Fibroblast of peridontal ligament (primary cell): ENCODE results near the gene GSG1L2.

Source experiments
- DNase-seq: peaks from one replicate; pipeline ENCODE4 v3.0.0-alpha.2; 2010; ENCODE audit errors: extremely low read depth

Gene GSG1L2

DNA sequence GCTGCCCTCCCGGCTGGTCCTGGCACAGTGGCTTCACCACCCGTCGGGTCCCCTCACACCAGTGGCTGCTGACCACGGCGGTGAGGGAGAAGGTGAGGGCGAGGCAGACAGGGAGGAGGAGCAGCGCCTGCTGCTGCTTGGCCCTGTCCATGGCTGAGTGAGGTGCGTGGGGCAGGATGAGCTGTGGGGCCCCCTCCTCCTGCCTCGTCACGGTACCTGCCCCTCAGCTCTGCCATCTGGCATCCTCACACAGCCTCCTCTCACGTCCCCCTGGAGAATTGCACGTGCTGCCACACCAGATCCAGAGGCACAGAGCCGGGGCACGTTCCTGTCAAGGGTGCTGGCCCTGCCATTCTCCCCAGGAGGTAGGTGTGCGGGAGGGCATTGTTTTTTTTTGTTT is at the start of gene GSG1L2:
Gene GSG1L2, minus strand, starts transcription at position 159 of the 400 bp plus-strand sequence. Its CDS starts 8 bp downstream, at position 151.
- no peak for DNase-seq

DNA sequence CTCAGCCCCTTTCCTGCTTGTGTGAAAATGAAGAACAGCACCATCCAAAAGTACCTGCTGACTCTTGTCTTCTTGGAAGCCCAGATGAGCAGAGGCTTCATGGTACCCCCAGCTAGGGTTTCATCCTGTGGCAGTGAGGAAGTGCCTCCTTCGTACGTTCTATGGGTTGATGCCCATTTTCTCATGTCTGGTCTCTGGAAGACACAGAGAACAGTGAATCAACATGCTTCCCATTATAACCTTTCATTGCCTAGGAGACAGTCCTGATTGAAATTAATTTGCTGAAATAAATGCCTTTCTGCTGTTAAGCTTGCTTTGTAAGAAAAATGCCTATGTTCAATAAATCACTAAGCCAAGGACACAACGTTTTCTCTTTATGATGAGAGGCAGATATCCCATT is 46.7 kb upstream of the GSG1L2 start:
- DNase-seq: no peak

DNA sequence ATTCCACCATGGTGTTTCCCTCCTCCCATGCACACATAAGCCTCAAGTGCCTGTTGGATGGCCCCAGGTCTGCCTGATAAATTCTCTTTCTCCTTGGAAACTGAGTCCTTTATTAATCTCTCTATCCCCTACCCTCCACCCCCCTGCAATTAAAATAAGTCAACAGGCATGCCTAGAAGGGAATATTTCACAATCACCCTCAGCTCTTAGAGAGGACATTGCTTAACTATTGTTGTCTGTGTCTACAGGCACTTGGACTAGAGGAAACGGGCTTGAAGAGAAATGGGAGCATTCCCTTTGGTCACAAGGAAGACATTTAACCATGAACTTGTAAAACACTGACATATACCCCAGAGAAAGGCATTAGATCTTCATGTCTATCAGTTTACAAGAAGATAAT is 43.7 kb upstream of the GSG1L2 start:
- DNase-seq: no peak

DNA sequence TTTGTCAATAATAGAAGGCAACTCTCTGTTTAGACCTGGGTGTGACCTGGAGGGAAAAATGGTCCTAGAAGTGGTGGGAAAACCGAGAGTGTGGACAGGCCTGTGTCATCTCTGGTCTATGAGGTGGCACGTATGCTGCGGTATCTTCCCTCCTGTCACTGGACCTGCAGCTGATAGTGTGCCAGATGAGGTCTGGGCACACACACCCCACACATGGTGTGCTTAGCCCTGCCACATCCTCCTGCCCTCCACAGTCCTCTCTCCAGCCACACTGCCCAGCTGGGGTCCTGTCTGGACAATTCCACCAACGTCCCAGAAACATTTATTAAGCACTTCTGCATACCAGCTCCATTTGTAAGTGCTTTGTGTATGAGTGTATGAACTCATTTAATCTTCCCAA is 41.1 kb upstream of the GSG1L2 start:
- DNase-seq: no peak

DNA sequence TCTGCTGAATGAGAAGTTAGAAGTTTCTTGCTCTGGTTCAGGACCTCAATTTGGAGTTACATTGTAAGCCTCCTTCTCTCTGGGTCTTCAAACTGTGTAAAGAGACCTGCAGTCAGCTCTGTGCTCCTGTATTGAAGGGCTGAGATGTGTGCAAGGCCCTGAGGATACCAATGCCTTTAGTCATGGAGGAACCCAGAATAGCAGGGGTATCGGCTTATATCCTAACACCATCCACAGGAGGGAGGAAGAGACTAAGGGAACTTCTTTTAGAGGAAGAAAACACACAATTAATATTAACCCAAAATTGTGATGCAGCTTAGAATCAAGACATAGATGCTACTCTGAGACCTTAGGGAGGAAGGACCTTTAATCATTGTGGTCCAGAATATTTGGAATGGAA is 40.3 kb upstream of the GSG1L2 start:
- DNase-seq: no peak

DNA sequence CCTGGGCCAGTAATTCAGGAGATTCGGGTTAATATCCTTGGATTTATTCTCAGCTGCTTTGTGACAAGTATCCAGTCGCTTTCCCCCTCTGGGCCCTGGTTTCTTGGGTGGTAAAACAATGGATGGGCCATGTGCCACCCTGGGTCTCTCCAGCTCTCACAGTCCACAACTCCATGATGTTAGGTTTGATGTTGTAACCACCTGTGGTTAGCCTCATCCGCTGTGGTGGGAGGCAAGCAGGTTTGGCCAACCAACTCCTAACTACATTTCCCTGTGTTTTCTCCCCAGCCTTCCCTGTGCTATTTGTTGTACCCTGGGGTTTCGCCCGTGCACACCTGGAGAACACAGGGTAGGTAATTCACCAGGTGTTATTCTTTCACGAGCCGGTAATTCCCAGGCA is 39.0 kb upstream of the GSG1L2 start:
- no peak for DNase-seq

DNA sequence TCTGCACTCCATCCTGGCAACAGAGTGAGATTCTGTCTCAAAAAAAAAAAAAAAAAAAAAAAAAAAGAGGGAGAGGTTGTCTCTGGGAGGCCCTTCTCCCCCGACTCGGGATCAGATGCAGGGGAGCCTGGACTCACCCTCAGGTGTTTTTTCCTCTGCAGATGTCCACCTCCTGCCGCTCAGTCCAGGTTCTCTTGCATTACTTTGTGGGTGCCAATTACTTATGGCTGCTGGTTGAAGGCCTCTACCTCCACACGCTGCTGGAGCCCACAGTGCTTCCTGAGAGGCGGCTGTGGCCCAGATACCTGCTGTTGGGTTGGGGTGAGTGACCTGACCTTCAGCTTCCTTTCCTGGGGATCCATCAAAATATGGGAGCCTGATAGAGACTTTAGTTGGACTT is 37.9 kb upstream of the GSG1L2 start:
- no peak for DNase-seq

DNA sequence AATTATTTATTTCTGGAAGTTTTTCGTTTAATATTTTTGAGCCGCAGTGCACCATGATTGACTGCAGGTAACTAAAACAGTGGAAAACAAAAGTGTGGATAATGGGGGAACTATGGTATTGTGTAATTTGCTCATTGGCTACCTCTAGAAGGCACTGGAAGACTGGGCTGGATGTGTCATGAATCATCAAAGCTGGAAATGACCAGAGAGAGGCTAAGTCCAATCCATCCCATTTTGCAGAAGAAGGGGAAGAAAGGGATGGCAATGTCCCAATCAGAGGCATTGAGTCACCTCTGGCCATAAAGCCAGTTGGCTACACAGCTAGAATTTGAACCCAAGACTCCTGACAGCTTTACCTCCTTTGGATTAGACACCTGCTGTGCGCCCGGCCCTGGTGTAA is 33.2 kb upstream of the GSG1L2 start:
- DNase-seq: no peak

DNA sequence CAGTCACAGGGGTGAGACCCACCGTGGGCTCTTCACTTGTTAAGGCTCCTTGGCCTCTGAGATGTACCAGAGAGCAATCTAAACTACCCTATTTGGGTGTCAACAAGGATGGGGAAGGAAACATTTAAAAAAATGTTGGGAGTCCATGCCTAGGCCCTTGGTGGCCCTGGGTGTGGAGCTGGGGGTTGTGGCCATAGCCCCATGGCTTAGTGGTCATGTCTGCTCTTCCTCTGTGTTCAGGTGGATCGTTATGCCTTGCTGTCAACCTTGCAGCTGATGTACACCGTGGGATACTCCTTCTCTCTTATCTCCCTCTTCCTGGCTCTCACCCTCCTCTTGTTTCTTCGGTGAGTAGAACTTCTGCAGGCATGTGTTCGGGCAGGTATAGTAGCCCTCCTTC is 32.4 kb upstream of the GSG1L2 start:
- DNase-seq: no peak

DNA sequence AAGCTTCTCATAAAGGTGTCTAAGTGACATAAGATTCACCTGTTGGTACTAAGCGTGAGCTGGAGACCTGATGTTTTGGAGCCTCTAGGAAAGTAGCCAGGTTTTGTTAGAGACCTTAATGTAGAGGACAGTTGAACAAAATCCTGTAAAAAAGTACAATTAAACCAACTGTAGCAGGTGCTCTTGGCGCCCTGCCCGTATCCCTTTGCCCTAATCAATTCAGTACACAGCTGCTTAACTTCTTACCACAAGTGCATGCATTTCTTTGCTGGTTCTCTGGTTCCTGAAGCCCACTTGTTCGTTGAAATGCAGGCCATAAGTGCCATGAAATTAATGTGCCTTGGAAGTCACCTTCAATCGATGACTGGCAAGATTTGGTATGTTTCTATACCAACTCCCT is 28.3 kb upstream of the GSG1L2 start:
- no peak for DNase-seq

DNA sequence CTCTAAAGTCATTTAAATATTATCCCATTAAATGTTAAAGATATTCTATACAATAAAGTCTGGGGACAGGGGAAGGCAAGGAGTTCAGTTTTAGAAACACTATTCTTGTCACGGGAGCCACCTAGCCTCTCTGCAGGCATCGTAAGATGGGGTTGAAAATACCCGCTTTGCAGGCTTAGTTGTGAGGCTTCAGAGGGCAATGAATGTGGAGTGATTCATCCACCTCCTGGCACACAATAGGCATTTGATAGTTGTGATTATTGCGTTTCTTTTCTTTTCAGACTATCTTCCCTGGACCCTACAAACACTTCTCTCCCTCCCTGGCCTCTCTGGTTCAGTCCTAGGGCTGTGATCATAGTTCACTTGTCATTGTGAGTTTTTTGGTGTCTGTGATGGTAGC is 23.4 kb upstream of the GSG1L2 start:
- DNase-seq: no peak

DNA sequence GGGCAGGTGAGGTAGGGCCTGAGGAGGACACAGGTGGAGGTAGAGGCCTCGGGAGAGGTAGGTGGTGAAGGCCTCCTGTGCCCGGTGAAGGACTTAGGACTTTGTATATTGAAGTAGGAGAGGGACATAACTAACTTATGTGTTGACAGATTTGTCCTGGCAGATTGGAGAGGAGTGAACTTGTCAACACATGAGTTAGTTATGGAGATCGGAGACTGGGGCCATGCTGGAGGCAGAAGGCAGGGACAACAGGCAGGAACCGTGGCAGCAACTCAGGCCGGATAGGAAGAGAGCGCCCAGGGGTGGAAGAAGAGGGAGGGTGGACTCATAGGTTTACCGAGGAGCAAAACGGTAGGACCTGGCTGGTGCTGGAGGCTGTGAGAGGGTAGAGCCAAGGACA is 22.3 kb upstream of the GSG1L2 start:
- DNase-seq: no peak

DNA sequence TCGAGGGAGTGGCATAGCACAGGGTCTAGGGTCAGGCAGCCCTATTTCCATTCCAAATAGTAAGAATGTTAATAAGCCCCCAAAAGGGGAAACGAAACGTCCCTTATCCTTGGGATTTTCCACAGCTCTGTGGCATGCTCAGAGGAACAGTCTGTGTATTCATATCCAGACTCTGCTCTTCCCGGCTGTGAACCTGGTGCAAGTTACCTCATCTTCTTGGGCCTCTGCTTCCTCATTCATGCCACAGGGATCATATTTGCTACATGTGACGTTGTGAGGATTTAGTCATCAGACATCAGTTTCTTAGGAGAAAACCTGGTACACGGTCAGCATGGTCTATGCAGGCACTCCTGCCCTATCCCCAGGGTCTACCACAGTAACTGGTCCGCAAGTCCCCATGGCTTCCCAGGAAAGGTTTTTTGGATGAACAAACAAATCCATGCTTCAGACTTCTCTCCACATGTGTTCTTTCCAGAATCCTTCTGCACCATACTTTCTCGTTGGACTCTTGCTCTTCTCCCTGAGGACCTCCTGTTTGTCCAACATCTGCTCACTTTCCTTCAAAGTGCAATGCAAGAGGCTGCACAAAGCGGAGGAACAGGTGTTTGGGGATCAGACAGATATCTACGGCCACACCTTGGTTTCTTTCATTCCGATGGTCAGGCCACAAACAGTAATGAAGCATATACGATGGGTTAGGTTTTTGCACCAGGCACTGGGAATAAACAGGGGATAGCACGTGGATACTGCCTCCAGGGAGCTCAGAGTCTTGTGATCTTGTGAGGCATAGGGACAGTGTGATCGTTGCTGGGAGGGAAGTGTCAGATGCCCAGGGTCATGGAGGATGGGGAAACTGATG is 21.5 kb upstream of the GSG1L2 start:
- no peak for DNase-seq

DNA sequence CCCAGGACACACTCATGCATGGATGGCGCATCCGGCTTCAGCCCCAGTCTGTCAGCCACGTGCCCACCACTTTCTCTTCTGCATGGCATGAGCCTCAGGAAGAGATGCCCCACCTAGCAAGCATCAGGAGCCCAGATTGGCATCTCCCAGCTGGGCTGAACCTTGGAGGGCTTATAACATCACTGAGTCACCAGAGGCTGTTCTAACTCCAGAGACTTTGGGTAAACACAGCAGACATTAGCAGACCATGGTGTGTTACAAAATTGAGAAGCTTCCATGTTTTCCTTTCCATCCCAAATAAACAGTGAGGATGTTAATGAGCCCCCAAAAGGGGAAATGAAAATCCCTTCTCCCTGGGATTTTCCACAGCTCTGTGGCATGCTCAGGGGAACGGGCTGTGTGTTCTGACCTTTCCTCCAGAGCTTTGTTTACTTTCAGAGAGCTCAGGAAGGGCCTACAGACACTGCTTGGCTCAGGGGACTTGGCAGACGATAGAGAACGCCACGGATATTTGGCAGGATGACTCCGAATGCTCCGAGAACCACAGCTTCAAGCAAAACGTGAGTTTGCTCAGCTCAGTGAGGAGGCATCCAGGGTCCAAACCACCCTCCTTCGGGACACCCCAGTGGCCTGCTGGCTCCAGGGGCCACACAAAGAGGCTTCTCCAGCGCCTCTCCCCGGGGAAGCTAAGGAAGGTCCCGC is 20.3 kb upstream of the GSG1L2 start:
- DNase-seq: no peak

DNA sequence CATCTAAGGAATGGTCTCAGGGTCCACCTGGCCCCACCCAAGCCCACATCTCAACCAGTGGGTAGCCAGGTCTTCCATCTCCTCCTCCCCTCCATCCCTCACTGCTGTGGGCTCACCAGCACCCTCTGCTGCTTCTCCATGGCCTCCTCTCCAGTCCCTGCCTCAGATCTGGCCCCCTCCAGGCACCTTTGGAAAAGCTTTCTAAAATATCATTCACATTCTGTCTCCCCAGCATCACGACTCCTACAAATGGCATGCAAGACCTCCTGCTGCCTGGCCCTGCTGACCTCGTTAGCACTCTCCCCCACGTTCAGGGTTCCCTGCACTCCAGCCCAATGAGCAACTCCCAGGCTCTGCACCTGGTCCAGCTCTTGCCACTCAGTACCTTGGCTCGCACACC is 17.6 kb upstream of the GSG1L2 start:
- DNase-seq: no peak

DNA sequence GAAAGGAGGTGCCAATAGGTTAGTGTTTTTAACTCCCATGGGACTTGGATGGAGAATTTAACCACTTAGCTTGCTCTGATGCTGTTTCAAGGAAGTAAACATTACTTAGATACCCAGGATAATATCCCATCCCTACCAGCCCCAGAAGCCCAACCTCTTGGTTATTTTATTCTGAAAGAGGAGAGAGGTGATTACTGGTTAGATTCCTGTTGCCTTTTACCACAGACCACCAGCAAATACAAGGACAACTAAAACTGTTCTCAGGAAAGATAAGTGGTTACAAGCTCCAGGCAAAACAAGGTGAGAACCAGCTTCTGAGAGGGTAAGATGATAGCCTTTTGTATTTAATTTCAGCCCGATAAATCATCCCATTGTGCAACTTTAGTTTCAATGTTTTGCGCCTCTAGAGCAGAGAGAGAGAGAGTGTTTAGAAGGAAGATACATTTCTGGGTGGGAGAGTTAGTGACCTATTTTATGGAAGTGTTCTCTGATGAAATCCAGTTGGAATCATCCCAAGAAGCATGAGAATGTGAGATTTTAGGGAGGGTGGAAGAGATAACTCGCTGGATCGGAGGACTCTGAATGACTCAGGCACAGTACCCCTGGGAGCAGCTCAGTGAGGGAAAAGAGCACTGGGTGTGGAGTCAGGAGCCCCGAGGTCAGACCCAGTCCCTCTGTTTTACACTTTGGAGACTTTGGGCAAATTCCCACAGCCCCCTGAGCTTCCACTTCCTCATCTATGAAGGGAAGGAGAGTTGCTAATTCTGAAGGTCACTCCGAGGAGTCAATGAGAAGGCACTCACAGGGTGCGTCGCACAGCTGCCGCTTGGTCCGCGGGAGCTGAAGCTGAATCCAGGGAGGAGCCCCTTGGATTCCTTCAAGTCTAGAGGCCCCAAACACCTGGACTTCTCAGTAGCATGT is 15.9 kb upstream of the GSG1L2 start:
- DNase-seq: no peak

DNA sequence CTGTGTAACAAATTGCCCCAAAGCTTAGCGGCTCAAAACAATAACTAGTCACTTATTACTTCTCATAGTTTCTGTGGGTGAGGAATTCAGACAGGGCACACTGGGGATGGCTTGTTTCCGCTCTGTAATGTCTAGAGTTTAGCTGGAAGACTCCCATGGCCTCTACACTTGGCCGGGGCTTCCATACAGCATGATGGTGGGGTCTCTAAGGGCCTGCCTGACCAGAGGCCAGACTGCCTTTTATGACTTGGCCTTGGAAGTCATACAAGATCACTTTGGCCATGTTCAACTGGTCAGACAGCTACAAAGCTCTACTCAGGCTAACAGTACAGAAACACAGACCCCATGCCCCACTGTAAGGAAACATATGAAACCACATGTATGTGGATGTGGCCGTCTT is 12.0 kb upstream of the GSG1L2 start:
- DNase-seq: no peak

DNA sequence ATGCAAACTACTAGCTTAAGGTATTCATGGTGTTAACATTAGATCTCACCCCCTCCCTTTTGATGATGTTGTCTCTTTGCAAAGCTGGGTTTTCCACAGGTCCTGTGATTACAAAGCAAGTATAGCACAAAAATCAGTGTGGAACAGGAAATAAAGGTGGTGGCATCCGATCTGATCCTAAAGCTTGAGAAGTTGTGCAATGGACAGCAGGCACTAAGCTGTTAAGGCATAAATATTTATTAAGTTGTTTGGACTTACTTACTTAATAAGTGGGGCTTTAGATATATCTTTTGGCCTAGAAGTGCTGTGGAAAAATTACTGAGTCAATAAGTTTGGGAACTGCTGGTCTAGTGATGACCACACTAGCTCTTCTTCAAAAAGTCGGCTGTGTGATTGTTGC is 8.8 kb upstream of the GSG1L2 start:
- DNase-seq: no peak

DNA sequence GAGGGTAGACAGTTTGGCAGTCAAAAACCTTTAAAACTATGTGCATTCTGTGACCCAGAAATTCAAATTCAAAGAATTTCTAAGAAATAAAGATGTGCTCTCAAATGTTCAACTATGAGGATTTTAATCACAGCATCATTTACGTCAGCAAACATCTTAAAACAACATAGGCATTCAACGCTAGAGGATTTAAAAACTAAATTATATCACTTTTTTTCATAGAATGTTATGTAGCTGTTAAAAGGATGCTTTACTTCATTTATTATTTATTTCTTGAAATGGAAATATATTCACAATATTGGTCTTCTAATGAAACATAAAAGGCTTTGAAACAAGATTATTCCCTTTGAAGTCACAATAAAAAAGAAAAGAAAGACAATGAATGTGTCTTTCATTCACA is 7.5 kb upstream of the GSG1L2 start:
- no peak for DNase-seq

DNA sequence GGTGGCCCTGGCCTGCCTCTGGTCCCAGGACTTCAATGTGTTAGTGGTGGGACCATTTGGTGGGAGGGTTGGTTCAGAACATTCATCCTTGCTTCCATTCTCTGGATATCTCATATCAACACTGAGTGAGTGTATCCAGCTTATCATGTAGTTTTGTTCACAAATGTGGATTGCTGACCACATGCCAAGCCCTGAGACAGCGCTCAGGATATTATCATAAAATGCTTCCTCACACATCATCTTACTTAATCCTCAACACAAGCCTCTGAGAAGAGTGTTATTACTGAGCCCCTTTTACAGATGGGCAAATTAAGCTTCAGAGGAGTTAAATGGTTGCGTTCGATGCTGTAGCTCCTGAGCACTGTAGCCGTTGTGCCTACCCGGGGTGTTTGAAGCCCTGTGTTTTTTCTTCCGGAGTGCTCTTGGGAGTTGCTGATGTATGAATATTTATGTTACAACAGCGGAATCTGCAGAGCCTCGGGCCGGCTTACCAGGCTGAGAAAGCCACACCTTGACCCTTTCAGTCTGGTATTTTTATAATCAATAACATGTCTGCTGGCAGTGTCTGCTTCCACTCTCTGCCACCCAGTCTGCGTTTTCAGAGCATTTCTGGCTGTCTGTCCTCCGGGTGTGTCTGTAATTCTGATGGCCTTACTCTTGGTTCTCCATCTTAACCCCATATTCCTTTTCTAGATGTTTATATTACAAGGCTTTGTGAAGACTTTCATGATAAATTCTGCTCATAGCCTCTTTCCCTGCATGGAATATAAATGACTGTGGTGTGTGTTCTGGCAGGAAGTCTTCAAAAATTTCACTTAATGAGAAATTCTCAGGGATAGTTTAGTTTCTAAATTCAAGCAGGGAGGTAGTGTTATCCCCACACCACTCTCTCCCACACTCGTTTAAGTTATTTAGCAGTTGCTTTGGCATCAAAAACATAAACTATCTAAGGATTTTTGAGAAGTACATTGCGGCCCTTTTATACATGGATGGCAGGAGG is 6.7 kb upstream of the GSG1L2 start:
- DNase-seq: no peak

DNA sequence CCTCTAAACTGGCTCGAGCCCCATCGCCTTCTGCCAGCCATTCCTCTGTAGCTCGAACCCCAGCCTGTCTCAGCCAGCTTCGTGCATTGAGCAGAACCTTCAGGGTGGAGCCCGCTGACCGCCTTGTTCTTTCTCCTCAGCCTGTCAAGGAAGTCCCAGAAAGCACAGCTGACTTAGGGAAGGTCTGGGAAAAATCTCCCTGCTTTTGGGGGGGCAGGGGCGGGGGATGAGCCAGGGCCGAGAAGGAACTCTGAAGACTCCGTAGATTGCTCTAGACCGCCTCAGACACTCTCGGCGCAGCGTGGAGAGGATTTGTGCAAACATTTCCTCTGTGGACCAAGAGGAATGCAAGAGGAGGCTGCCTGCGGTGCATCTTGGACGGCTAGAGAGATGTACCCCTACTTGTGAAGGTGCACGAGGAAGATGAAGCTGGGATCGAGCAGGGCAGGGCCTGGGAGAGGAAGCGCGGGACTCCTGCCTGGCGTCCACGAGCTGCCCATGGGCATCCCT is 3.8 kb upstream of the GSG1L2 start, which contains the start of gene GLP2R:
Gene GLP2R, plus strand, starts transcription at position 284 of the 510 bp plus-strand sequence. Its CDS starts 140 bp downstream, at position 424.
- DNase-seq: no peak
